Measurements from ENCODE around the gene HMGA1. TPM values are rescaled to one million over a fixed set of nuclear protein-coding genes. Genes with fewer than 3 reads are reported as not detected.
A peak's percentile ranks its signal among the peaks of the same experiment; 100 is the strongest.

HMGA1 gene
- total and polyA plus RNA-seq, 10 of the 15 experiments (the other 5 are each of a cell fraction or from before 2014, with no cell fraction given): 13.4 to 885 (median 508) TPM

- TF ChIP-seq RBBP5 (conservative IDR thresholded peaks at IDR 0.05) (no peak), MTA3 (IDR thresholded peaks at IDR 0.05; ENCODE audit: borderline replicate concordance, low read length) (peak; percentile 81; the same call in 1 of the 2 replicates), GABPA (IDR thresholded peaks at IDR 0.05; ENCODE audit: low read depth) (no peak), RELB (IDR thresholded peaks at IDR 0.05; ENCODE audit: low read depth) (0 out of 2 replicates have a peak, but pooled peaks have one; percentile 48), NFYB (IDR thresholded peaks at IDR 0.05; ENCODE audit: insufficient read depth, low read depth, low read length) (no peak), CUX1 (IDR thresholded peaks at IDR 0.05; ENCODE audit: insufficient replicate concordance, low read depth, low read length) (peak; percentile 84), ZNF274 (IDR thresholded peaks at IDR 0.05; ENCODE audit: insufficient read depth, insufficient read length) (no peak), HCFC1 (IDR thresholded peaks at IDR 0.05; ENCODE audit: low read length) (no peak), TBL1XR1 (IDR thresholded peaks at IDR 0.05; ENCODE audit: low read depth, low read length) (0 out of 2 replicates have a peak, but pooled peaks have one; percentile 25), ATF2 (IDR thresholded peaks at IDR 0.05; ENCODE audit: low read length) (peak; percentile 58; the same call in 1 of the 2 replicates), EED (IDR thresholded peaks at IDR 0.05; ENCODE audit: low read depth) (peak; percentile 90)
Observed at GRCh38 chr6:34295721-34296120, 59.0 kb downstream of the HMGA1 start (continued).

Small RNA genes within 50 kb of the gene (microRNA-seq; reads per million reads assigned to microRNA genes)
- not detected for gene MIR6835

Small RNA genes within 50 kb of the gene (small RNA-seq; reads per million reads assigned to genes)
- not detected for gene MIR6835

Other genes with a start within 250 kb of the HMGA1 start
- under 0.01 and 0.11 TPM in 2 replicates for gene GRM4, start 90.8 kb upstream of the HMGA1 start, total RNA-seq (2014; rRNA removed)
- gene GRM4, start 90.8 kb upstream of the HMGA1 start, total RNA-seq (2014; rRNA removed; fragmentation: Illumina TruSeq; extraction: Trizol): 0.22 TPM in 1 of 2 replicates, not detected in the other
- 0.16 and 0.31 TPM in 2 replicates for gene GRM4, start 90.8 kb upstream of the HMGA1 start, total RNA-seq (2021)
- gene GRM4, start 90.8 kb upstream of the HMGA1 start, polyA plus RNA-seq (2011; rRNA removed): 0.03 TPM in 1 of 2 replicates, not detected in the other
- 0.01 TPM in 1 of 2 replicates, not detected in the other for gene GRM4, start 90.8 kb upstream of the HMGA1 start, polyA plus RNA-seq (2014; fragmentation: Illumina TruSeq; extraction: Trizol)
- not detected for gene GRM4, start 90.8 kb upstream of the HMGA1 start, polyA plus RNA-seq (2014; fragmentation: Nextera tagmentation; extraction: Ambion mirVana)
- gene GRM4, start 90.8 kb upstream of the HMGA1 start, polyA plus RNA-seq (2014; rRNA removed): 0.01 and 0.05 TPM in 2 replicates
- gene GRM4, start 90.8 kb upstream of the HMGA1 start, polyA plus RNA-seq (2016; fragmentation: Nextera tagmentation; extraction: Ambion mirVana): under 1 TPM; 0.04 TPM
- gene SMIM29, start 12.1 kb downstream of the HMGA1 start, total RNA-seq (2014; rRNA removed): 26.9 and 27.7 TPM in 2 replicates
- gene SMIM29, start 12.1 kb downstream of the HMGA1 start, total RNA-seq (2014; rRNA removed; fragmentation: Illumina TruSeq; extraction: Trizol): 6.8 and 9.0 TPM in 2 replicates
- 17.6 and 19.9 TPM in 2 replicates for gene SMIM29, start 12.1 kb downstream of the HMGA1 start, total RNA-seq (2021)
- 5.9 and 12.5 TPM in 2 replicates for gene SMIM29, start 12.1 kb downstream of the HMGA1 start, polyA plus RNA-seq (2011; rRNA removed)
- 0.65 and 8.7 TPM in 2 replicates for gene SMIM29, start 12.1 kb downstream of the HMGA1 start, polyA plus RNA-seq (2014; fragmentation: Illumina TruSeq; extraction: Trizol)
- gene SMIM29, start 12.1 kb downstream of the HMGA1 start, polyA plus RNA-seq (2014; fragmentation: Nextera tagmentation; extraction: Ambion mirVana): 1 to 10 TPM; 7.1 to 8.4 TPM
- 25.3 and 26.9 TPM in 2 replicates for gene SMIM29, start 12.1 kb downstream of the HMGA1 start, polyA plus RNA-seq (2014; rRNA removed)
- 10 to 100 TPM; 27.2 to 30.0 TPM for gene SMIM29, start 12.1 kb downstream of the HMGA1 start, polyA plus RNA-seq (2016; fragmentation: Nextera tagmentation; extraction: Ambion mirVana)
- gene NUDT3, start 155.8 kb downstream of the HMGA1 start, total RNA-seq (2014; rRNA removed): 27.3 and 32.4 TPM in 2 replicates
- 32.1 and 32.3 TPM in 2 replicates for gene NUDT3, start 155.8 kb downstream of the HMGA1 start, total RNA-seq (2014; rRNA removed; fragmentation: Illumina TruSeq; extraction: Trizol)
- 27.8 and 28.5 TPM in 2 replicates for gene NUDT3, start 155.8 kb downstream of the HMGA1 start, total RNA-seq (2021)
- 17.9 and 20.9 TPM in 2 replicates for gene NUDT3, start 155.8 kb downstream of the HMGA1 start, polyA plus RNA-seq (2011; rRNA removed)
- 28.5 and 34.7 TPM in 2 replicates for gene NUDT3, start 155.8 kb downstream of the HMGA1 start, polyA plus RNA-seq (2014; fragmentation: Illumina TruSeq; extraction: Trizol)
- 10 to 100 TPM in 1 of 2 experiments, 1 to 10 TPM in 1; 2.4 to 23.6 TPM for gene NUDT3, start 155.8 kb downstream of the HMGA1 start, polyA plus RNA-seq (2014; fragmentation: Nextera tagmentation; extraction: Ambion mirVana)
- 25.8 and 27.6 TPM in 2 replicates for gene NUDT3, start 155.8 kb downstream of the HMGA1 start, polyA plus RNA-seq (2014; rRNA removed)
- 10 to 100 TPM; 13.8 to 14.2 TPM for gene NUDT3, start 155.8 kb downstream of the HMGA1 start, polyA plus RNA-seq (2016; fragmentation: Nextera tagmentation; extraction: Ambion mirVana)
- 3,265 and 3,625 TPM in 2 replicates for gene RPS10, start 189.2 kb downstream of the HMGA1 start, total RNA-seq (2014; rRNA removed)
- 3,150 and 3,233 TPM in 2 replicates for gene RPS10, start 189.2 kb downstream of the HMGA1 start, total RNA-seq (2014; rRNA removed; fragmentation: Illumina TruSeq; extraction: Trizol)
- 2,325 and 2,481 TPM in 2 replicates for gene RPS10, start 189.2 kb downstream of the HMGA1 start, total RNA-seq (2021)
- gene RPS10, start 189.2 kb downstream of the HMGA1 start, polyA plus RNA-seq (2011; rRNA removed): 2,575 and 3,799 TPM in 2 replicates
- 3,495 and 3,970 TPM in 2 replicates for gene RPS10, start 189.2 kb downstream of the HMGA1 start, polyA plus RNA-seq (2014; fragmentation: Illumina TruSeq; extraction: Trizol)
- gene RPS10, start 189.2 kb downstream of the HMGA1 start, polyA plus RNA-seq (2014; fragmentation: Nextera tagmentation; extraction: Ambion mirVana): 1,000 to 10,000 TPM; 2,067 to 2,394 TPM
- gene RPS10, start 189.2 kb downstream of the HMGA1 start, polyA plus RNA-seq (2014; rRNA removed): 3,767 and 4,060 TPM in 2 replicates
- gene RPS10, start 189.2 kb downstream of the HMGA1 start, polyA plus RNA-seq (2016; fragmentation: Nextera tagmentation; extraction: Ambion mirVana): 1,000 to 10,000 TPM; 1,546 to 1,554 TPM
- 3.6 and 5.1 TPM in 2 replicates for gene PACSIN1, start 229.2 kb downstream of the HMGA1 start, total RNA-seq (2014; rRNA removed)
- 1.9 and 2.1 TPM in 2 replicates for gene PACSIN1, start 229.2 kb downstream of the HMGA1 start, total RNA-seq (2014; rRNA removed; fragmentation: Illumina TruSeq; extraction: Trizol)
- gene PACSIN1, start 229.2 kb downstream of the HMGA1 start, total RNA-seq (2021): 8.9 and 9.4 TPM in 2 replicates
- gene PACSIN1, start 229.2 kb downstream of the HMGA1 start, polyA plus RNA-seq (2011; rRNA removed): 6.9 and 7.5 TPM in 2 replicates
- 3.3 and 4.8 TPM in 2 replicates for gene PACSIN1, start 229.2 kb downstream of the HMGA1 start, polyA plus RNA-seq (2014; fragmentation: Illumina TruSeq; extraction: Trizol)
- gene PACSIN1, start 229.2 kb downstream of the HMGA1 start, polyA plus RNA-seq (2014; fragmentation: Nextera tagmentation; extraction: Ambion mirVana): under 1 TPM; 0.50 to 0.75 TPM
- 6.8 and 6.9 TPM in 2 replicates for gene PACSIN1, start 229.2 kb downstream of the HMGA1 start, polyA plus RNA-seq (2014; rRNA removed)
- gene PACSIN1, start 229.2 kb downstream of the HMGA1 start, polyA plus RNA-seq (2016; fragmentation: Nextera tagmentation; extraction: Ambion mirVana): 1 to 10 TPM; 1.7 to 2.0 TPM

Data from GM12878 (cell line).